ENCODE data around the gene MGMT. TPM values are rescaled to one million over a fixed set of nuclear protein-coding genes. Genes with fewer than 3 reads are reported as not detected.

The MGMT gene
- total and polyA plus RNA-seq, 2 of the 4 experiments (the other 2 are of a cell fraction): 11.5 to 17.8 TPM

DNA sequence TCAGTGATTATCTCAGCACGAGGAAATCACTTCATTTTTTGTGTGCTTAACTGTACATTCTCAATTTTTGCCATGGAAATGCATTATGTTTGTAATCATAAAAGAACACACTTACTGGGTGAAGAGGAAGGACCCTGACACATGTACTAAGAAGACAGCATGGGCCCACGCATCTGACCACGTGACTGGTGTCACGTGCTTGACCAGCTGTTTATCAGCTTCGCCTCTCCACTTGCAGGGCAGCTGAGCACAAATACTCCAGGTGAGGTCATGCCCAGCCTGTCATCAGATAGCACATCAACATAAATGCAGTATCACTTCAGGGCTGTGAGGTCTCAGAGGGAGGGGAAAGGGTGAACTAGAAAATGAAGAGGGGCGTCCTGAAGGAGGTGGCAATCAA lies 317.2 kb downstream of the MGMT start:
- H3K79me1 ChIP-seq (ENCODE audit: low read depth in 1 of 2, low read length in 2 of 2): no peaks in the 10 kb centered on the region
- no peak overlapping the region for H2BK20ac ChIP-seq (ENCODE audit: low read depth, low read length)
- no peaks in the 10 kb centered on the region for H4K20me1 ChIP-seq (ENCODE audit: insufficient read depth, low read length)
- no peak overlapping the region for H4K5ac ChIP-seq (ENCODE audit: low read depth, low read length)
- H4K91ac ChIP-seq (ENCODE audit: insufficient read depth, low read depth, low read length): no peak overlapping the region
- BruUV-seq (replicated peaks): no TSS peak
- no peak overlapping the region for H2AFZ ChIP-seq (replicated peaks; ENCODE audit: low read length, poor library complexity)
- no peak overlapping the region for H2BK15ac ChIP-seq (ENCODE audit: low read depth, low read length)
- CTCF ChIA-PET: no interaction called here
- H3K9me1 ChIP-seq (ENCODE audit: insufficient read depth, low read length): no peaks in the 10 kb centered on the region
- H3K4me3 ChIP-seq (ENCODE audit: insufficient read depth, low read depth, low read length): no peak overlapping the region
- no peaks in the 10 kb centered on the region for H3K27me3 ChIP-seq (ENCODE audit: control insufficient read depth, insufficient read depth, low read length)
- intact Hi-C loops (cut with micrococcal nuclease): no loop called here
- H2BK120ac ChIP-seq (ENCODE audit: low read depth, low read length): no peak overlapping the region
- H3K4me2 ChIP-seq (ENCODE audit: low read depth, low read length): no peak overlapping the region
- TF ChIP-seq NFE2L2 (IDR thresholded peaks at IDR 0.05; ENCODE audit: low read depth, low read length) (no peak), RAD21 (IDR thresholded peaks at IDR 0.05; ENCODE audit: low read length) (no peak), POLR2A (IDR thresholded peaks at IDR 0.05; ENCODE audit: low read depth, low read length) (no peak)
- TF ChIP-seq, protein P1, sequence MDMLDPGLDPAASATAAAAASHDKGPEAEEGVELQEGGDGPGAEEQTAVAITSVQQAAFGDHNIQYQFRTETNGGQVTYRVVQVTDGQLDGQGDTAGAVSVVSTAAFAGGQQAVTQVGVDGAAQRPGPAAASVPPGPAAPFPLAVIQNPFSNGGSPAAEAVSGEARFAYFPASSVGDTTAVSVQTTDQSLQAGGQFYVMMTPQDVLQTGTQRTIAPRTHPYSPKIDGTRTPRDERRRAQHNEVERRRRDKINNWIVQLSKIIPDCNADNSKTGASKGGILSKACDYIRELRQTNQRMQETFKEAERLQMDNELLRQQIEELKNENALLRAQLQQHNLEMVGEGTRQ (IDR thresholded peaks at IDR 0.05; ENCODE audit: low read depth, low read length): peak; percentile 41
- H3K18ac ChIP-seq (ENCODE audit: low read depth, low read length): no peak overlapping the region
- no peak overlapping the region for H3K14ac ChIP-seq (replicated peaks; ENCODE audit: low read depth, low read length)
- H3K9ac ChIP-seq (ENCODE audit: low read depth, low read length): no peak overlapping the region
- no peaks in the 10 kb centered on the region for H3K36me3 ChIP-seq (ENCODE audit: control insufficient read depth, insufficient read depth, low read length)
- WGBS, 2 experiments (ENCODE audit: extremely low coverage in 2 of 2, insufficient read length in 1 of 2): 50% methylated on average over 1 of the region's 6 CpGs; no CpG with 5 or more reads in 1 of the 2 experiments
- no peak overlapping the region for H3K27ac ChIP-seq (ENCODE audit: insufficient read depth, low read length)
- POLR2A ChIA-PET (ENCODE audit: unreplicated experiment): no interaction called here
- no peak overlapping the region for H3K4ac ChIP-seq (ENCODE audit: low read depth, low read length)
- in situ Hi-C loops (cut with MboI; ENCODE audit: low sequenced_read_pairs): no loop called here
- H3K23ac ChIP-seq (ENCODE audit: low read depth, low read length): no peak overlapping the region
- no peak overlapping the region for H2AK5ac ChIP-seq (ENCODE audit: low read depth, low read length)
- H3K9me3 ChIP-seq (ENCODE audit: control insufficient read depth, insufficient read depth, low read length): peaks cover 30% of the 10 kb centered on the region
- dilution Hi-C loops (cut with HindIII; ENCODE audit: low sequenced_read_pairs, unreplicated experiment): no loop called here
- H2BK5ac ChIP-seq (ENCODE audit: low read depth, low read length, poor library complexity, severe bottlenecking): no peak overlapping the region
- H4K8ac ChIP-seq (ENCODE audit: low read depth in 2 of 2, low read length in 2 of 2): no peak overlapping the region
- H3K4me1 ChIP-seq (ENCODE audit: control insufficient read depth, insufficient read depth, low read length): no peaks in the 10 kb centered on the region
- ATAC-seq (ENCODE audit: low read depth) (no peak), DNase-seq (no peak)
- no peak overlapping the region for H3K56ac ChIP-seq (ENCODE audit: extremely low read depth, insufficient read depth, low read length)
- no peak overlapping the region for H2AK9ac ChIP-seq (replicated peaks; ENCODE audit: low read depth, low read length, poor library complexity)

All from IMR-90 (cell line).